ENCODE data around the gene MYO3B.

- TF ChIP-seq CTCF (IDR thresholded peaks at IDR 0.05; ENCODE audit: low read length) (no peak), EZH2 (optimal IDR thresholded peaks at IDR 0.05; ENCODE audit: low read depth, low read length) (no peak), EZH2phosphoT487 (IDR thresholded peaks at IDR 0.05; ENCODE audit: low read length) (no peak)
These were observed 187.1 kb downstream of the MYO3B start for GRCh38 chr2:170365003-170365402.
